Suppressor macrophage treated with lipopolysaccharide for 4 hours (primary cell): Measurements from ENCODE around the gene BTRC.
"Not testable (repeated sequence)": the region's sequence is repeated elsewhere in the genome, so short reads cannot be mapped to it uniquely, and the experiment has no call there.

Source experiments
- DNase-seq: peaks from one replicate; pipeline ENCODE4 v3.0.0-alpha.2; 2020

The BTRC gene

DNA sequence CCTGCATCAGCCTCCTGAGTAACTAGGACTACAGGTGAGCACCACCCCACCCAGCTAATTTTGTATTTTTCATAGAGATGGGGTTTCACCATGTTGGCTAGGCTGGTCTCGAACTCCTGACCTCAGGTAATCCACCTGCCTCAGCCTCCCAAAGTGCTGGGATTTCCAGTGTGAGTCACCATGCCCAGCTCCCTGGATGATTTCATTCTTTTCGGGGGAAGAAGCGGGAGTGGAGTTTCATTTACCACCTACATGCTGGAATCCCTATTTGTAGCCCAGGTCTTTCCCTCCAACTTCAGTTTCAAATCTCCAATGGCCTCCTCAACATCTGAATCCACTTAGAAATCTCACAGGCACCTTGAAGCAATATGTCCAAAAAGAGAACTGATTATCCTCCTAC lies 2.9 kb upstream of the BTRC start:
- DNase-seq, result no peak

- DNase-seq, result no peak
Measured at GRCh38 chr10:101351477-101351876, 2.5 kb upstream of the BTRC start.

GRCh38 chr10:101352857-101353256 lies 1.1 kb upstream of the BTRC start:
- DNase-seq, result not testable (repeated sequence)

- DNase-seq, result peak; percentile 47
Measured at GRCh38 chr10:101354328-101355071, 535 bp downstream of the BTRC start.

DNA sequence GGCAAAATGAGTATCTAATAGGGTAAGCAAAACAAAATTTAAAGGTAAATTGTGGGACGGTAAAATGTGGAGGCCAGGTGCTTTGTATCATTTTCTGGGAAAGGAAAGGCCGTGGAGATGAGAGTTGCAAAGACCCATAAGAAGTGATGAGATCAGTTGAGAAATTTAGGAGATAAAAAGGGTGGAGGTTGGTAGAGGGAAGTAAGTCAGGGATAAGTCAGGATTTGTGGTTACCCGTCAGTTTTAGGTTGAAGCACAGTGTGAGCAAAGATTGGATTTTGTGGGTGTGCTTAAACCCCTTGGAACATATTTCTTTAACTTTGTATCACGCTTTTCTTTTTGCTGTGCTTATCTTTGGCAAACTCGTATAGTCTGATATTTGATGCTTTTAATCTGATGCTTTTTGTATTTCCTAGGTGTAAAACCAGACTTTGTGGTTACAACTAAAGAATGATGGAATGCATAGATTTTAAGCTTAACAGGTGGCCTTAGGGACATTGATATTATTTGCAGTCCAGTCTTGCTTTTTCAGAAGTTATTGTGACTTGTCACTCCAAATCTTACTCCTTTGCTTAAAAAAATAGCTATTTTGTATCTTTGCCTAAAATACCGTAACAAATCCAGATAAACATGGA lies 1.2 kb downstream of the BTRC start:
- DNase-seq, result peak; percentile 22

- DNase-seq, result no peak
Measured at GRCh38 chr10:101356132-101356531, 2.2 kb downstream of the BTRC start.

DNA sequence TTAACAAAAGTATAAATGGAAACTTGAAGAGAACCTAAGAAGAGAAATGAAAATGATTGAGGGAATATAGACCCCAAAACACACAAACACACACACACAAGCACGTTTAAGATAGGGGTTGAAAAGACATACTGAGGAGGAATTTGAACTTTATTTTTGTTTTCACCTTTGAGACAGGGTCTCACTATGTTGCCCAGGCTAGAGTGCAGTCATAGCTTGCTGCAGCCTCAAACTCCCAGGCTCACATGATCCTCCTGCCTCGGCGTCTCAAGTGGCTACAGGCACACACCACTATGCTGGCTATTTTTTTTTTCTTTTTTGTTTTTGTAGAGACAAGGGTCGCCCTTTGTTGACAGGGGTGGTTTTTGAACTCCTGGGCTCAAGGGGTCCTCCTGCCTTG lies 4.0 kb downstream of the BTRC start:
- DNase-seq, result no peak

DNA sequence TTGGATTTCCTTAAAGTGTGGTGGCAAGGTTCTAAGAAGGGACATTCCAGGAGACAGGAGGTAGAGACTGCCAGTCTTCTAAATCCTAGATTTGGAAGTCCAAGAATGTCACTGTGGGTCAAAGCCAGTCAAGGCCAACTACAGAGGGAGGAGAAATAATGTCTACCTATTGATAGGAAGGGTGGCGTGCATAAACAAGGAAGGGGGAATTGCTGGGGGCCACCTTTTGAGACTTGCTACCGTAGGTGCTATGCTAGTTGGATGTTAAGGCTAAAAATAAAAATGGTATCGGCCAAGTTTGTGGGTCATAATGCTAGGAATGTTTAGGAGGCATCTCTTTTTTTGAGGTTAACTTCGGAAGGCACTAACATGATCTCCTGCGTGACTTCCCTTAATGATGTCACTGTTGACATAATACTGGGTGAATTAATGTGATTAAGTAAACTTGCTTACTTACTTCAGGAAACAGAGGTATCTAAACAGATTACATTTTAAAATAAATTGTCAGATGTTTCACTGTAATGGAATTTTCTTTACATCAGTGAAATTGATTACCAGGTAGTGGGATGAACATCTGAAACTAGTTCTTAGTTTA lies 4.8 kb downstream of the BTRC start:
- DNase-seq, result no peak

- DNase-seq, result not testable (repeated sequence)
Measured at GRCh38 chr10:101360090-101360489, 6.1 kb downstream of the BTRC start.

GRCh38 chr10:101360841-101361240 lies 6.9 kb downstream of the BTRC start:
- not testable (repeated sequence) for DNase-seq

DNA sequence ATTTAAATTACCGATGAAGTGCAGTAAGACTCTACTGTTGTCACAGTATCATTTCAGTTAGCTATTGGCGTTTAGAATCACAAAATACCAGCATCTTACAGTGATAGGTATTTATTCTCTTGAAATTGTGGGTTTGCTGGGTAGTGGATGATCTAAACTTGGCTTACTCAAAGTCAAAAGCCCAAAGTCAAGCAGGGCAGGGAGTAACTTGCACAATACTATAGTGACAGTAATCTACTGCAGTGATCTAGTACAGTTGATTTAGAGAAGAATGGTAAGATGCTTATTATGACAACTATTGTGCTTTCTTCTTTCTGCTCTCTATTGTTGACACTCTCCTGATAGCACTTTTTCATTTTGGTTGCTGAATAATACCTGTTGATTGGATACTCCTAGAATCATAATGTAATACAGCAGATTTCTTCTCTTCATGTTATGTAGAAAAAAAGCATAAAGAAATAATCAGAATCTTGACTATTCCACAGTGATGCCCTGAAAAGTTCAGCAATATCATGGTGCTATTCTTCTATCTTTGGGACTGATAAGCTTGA lies 10.0 kb downstream of the BTRC start:
- DNase-seq, result peak; percentile 8

DNA sequence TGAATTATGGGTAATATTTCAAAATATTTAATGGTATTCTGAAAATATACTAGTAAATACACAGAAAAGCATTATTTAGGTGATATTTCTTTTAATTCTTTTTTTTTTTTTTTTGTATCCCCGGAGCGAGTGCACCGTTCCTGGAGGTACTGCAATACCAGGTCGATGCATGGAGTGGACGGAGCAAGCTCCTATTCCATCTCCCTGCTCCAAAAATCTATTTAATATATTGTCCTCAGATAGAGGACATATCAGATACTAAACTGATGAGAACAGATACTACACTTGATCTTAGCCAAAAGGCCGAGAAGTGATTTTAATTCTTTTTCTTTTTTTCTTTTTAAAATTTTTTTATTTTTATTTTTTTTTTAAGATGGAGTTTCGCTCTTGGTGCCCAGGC lies 10.8 kb downstream of the BTRC start:
- no peak for DNase-seq

DNA sequence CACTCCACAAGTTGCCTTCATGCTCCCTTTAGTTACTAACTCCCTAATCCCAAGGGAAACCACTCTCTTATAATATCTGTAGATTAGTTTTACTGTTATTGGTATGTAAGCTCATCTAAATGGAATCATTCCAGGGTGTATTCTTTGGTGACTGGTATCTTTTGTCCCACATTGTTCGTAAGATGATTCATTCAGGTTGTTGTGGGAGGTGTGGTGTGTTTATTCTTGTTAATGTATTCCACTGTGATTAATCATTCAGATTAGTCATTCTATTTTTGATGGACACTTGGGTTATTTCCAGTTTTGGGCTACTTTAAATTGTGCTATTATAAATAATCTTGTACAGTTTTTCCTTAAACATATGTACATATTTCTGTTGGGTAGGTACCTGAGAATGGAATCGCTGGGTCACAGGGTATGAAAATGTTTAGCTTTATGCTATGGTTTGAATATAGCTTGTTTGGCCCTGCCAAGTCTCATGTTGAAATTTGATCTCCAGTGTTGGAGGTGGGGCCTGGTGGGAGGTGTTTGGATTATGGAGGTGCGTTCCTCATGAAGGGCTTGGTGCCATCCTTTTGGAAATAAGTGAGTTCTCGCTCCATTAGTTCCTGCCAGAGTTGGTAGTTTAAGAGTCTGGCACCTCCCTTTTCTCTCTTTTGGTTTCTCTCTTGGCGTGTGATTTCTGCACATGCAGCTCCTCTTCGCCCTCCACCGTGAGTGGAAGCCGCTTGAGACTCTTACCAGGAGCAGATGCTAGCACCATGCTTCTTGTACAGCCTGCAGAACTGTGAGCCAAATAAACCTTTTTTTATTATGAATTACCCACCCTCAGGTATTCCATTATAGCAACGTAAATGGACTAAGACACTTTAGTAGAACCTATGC lies 13.8 kb downstream of the BTRC start:
- peak; percentile 7 for DNase-seq

GRCh38 chr10:101373063-101373462 lies 19.1 kb downstream of the BTRC start:
- DNase-seq, result no peak

- DNase-seq, result not testable (repeated sequence)
Measured at GRCh38 chr10:101373993-101374392, 20.0 kb downstream of the BTRC start.

DNA sequence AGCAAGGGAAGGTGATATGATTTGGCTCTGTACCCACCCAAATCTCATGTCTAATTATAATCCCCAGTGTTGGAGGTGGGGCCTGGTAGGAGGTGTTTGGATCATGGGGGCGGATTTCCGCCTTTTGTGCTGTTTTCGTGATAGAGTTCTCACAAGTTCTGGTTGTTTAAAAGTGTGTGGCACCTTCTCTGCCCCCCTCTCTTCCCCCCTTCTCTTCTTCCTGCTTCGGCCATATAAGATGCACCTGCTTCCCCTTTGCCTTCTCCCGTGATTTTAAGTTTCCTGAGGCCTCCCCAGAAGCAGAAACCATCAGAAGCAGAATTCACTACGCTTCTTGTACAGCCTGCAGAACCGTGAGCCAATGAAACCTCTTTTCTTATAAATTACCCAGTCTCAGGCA lies 21.1 kb downstream of the BTRC start:
- no peak for DNase-seq

DNA sequence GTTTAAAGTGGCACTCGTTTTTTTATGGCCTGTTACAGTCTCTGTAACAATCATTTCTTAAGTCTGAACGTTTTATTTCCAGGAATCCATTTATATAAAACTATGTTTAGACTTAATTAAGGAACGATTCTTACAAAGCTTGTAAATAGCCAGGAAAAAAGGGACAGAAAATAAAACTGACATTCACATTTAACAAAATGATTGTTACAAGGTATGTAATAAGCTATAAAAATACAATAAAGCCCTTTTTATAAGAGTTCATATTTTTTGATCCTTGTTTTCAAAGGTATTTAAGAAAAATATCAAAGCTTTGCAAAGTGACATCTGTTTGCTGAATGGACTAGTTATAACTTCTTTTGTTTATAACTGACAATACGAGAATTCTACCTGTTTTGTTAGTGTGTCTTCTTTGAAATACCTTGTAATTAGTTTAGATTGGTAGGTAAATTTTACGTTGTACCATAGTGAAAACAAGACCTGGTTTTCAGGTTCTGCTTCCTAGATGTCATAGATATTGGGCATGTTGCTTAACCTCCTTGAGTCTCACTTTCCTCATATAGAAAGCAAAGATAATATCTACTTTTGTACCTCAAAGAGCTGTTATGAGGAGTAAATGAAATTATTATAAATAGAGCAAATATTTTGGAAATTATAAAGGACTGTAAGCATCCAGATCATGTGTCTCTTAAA lies 25.8 kb downstream of the BTRC start:
- no peak for DNase-seq

GRCh38 chr10:101380353-101381017 lies 26.5 kb downstream of the BTRC start:
- DNase-seq, result peak; percentile 50

DNA sequence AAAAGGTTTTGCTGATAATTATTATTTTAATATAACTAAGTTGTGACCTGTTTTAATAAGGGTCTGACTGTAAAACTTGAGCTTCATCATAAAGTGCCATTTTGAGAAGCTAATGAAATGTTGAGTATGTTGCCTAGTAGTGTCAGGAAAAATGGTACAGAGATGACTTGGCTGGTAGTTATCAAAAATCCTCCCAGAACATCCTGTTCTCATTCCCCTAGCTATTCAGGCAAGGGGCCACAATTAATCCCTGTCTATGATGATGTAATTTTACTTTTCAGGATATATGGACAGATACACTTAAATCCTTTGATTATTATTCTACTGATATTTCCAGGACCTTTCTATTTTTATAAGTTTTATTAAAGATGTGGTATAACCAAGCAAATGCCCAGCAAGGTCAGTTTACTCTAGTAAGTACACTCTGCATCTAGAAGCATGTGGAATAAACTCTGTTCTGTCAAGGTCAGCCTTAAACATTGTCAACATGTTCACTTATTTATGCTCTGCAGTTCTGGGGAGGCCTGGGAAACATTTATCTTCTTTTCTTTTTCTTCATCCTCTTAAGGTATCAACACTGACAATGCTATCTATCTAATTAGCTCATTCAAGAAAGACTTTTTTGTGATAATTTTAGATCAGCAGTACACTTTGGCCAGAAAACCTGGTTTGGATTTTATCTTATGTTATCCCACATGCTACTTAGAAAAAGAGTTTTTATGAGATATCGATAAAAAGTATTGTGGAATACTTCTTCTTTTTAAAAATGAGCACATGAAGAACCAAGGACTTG lies 32.1 kb downstream of the BTRC start:
- no peak for DNase-seq

DNA sequence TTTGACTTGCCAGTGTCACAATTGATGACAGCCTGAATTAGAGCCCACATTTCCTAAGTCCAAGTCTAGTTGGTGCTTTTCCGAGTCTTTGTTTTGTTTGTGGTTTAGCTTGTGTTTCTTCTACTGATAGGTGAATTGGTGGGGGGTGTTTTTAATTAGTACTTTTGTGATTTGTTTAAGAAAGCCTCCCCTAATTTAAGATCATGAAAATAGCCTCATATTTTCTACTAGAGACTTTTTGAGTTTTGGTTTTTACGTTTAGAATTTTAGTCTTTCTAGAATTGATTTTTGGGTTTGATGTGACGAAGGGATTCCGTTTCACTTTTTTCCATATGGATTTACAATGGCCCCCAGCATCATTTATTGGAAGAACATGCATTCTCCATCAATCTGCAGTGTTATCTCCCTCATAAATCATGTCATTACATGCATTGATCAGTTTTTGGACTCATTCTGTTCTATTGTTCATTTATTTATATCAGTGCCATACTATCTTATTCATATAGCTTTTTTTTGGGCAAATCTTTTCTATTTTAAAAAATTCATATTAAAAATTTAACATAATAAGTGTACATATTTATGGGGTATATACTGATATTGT lies 32.8 kb downstream of the BTRC start:
- no peak for DNase-seq
